NCI-H1694 (cell line): ENCODE measurements around the gene WDR47.
A peak's percentile ranks its signal among the peaks of the same experiment; 100 is the strongest.

Source experiments
- DNase-seq: peaks from one replicate; lab custom pipeline; 2025; lab: John Stamatoyannopoulos, UW

The WDR47 gene

GRCh38 chr1:109041621-109042468 is at the start of gene WDR47:
Gene WDR47 (minus strand): TSS chr1:109042102. CDS start chr1:109023512, 18,590 bp downstream.
- DNase-seq, result peak; percentile 83

- no peak for DNase-seq
Measured at GRCh38 chr1:109091078-109091838, 49.4 kb upstream of the WDR47 start.

GRCh38 chr1:109090196-109091077 is 48.5 kb upstream of the WDR47 start, which contains the start of gene TMEM167B:
Gene TMEM167B (plus strand): TSS chr1:109090764. CDS start chr1:109090873, 109 bp downstream.
- DNase-seq, result peak; percentile 90

- DNase-seq, result peak; percentile 91
Measured at GRCh38 chr1:109089242-109090015, 47.5 kb upstream of the WDR47 start.

GRCh38 chr1:109084563-109085517 is 42.9 kb upstream of the WDR47 start:
- DNase-seq, result no peak

- no peak for DNase-seq
Measured at GRCh38 chr1:109083923-109084322, 42.0 kb upstream of the WDR47 start.

- no peak for DNase-seq
Measured at GRCh38 chr1:109083501-109083900, 41.6 kb upstream of the WDR47 start.

- no peak for DNase-seq
Measured at GRCh38 chr1:109080441-109081082, 38.7 kb upstream of the WDR47 start.

- no peak for DNase-seq
Measured at GRCh38 chr1:109079240-109079622, 37.3 kb upstream of the WDR47 start.

GRCh38 chr1:109078317-109078716 is 36.4 kb upstream of the WDR47 start:
- DNase-seq, result no peak

GRCh38 chr1:109075531-109076490 is 33.9 kb upstream of the WDR47 start, which contains the start of gene TAF13:
Gene TAF13 (minus strand): TSS chr1:109076003. CDS start chr1:109075947, 56 bp downstream.
- peak; percentile 89 for DNase-seq

- no peak for DNase-seq
Measured at GRCh38 chr1:109069294-109069693, 27.4 kb upstream of the WDR47 start.

GRCh38 chr1:109067883-109068282 is 26.0 kb upstream of the WDR47 start:
- DNase-seq, result no peak

GRCh38 chr1:109065137-109065536 is 23.2 kb upstream of the WDR47 start:
- no peak for DNase-seq

GRCh38 chr1:109061183-109061582 is 19.3 kb upstream of the WDR47 start:
- no peak for DNase-seq

GRCh38 chr1:109060707-109061106 is 18.8 kb upstream of the WDR47 start:
- no peak for DNase-seq

- no peak for DNase-seq
Measured at GRCh38 chr1:109059026-109059425, 17.1 kb upstream of the WDR47 start.

- no peak for DNase-seq
Measured at GRCh38 chr1:109056064-109056463, 14.2 kb upstream of the WDR47 start.
